Measurements from ENCODE around the gene ASTL.

The ASTL gene

GRCh38 chr2:96105994-96106715, 32.1 kb downstream of the ASTL start:
- Histone ChIP-seq H3K4me3 (ENCODE audit: low read length) (no peak overlapping the region), H3K9me3 (ENCODE audit: control insufficient read depth, insufficient read depth, low read length) (no peaks in the 10 kb centered on the region), H3K27me3 (ENCODE audit: control insufficient read depth, insufficient read depth, low read length) (no peaks in the 10 kb centered on the region), H3K36me3 (ENCODE audit: control insufficient read depth, insufficient read depth, low read length) (no peaks in the 10 kb centered on the region), H3K27ac (ENCODE audit: low read length) (no peak overlapping the region), H3K4me1 (ENCODE audit: control insufficient read depth, insufficient read depth, low read length) (peaks cover 9% of the 10 kb centered on the region)
- 100% methylated on average over 1 of the region's 8 CpGs for WGBS (ENCODE audit: insufficient coverage, insufficient read length)
- DNase-seq (ENCODE audit: low read depth, low spot score) = no peak

DNA sequence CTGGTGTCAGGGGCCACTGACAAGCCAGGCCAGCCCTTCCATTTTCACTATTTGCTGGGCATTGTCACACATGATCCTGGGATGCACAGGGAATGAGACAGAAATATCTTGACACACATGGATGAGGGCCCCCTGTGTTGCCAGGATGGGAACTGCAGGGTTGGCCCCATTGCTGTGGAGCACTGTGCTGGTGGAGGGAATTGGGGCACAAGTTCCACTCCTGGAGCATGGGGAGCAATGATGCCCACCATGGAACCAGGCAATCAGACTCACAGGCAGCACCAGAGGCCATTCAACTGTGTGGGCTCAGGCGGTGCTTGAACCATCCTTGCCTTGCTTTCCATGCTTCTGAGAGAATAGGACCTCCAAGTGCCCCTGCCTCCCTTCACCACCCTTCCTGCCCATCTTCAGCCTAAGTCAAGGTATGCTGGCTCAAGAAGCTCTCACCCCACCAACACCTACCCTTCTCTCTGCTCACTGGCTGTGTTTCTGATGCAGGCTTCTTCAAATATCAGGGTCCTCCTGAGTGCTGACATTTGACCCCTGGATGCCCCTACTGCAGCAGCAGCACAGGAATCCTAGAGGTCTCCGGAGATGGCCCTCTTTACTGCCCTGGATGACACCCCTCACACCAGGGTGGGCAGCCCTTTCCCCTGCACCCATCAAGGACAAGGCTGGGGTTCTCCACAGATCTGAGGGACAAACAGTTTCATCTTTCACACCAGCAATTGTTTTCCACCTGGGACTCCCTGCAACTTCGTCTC, 33.0 kb downstream of the ASTL start:
- Histone ChIP-seq H3K4me3 (ENCODE audit: low read length) (no peak overlapping the region), H3K27ac (ENCODE audit: low read length) (no peak overlapping the region), H3K36me3 (ENCODE audit: control insufficient read depth, insufficient read depth, low read length) (no peaks in the 10 kb centered on the region), H3K27me3 (ENCODE audit: control insufficient read depth, insufficient read depth, low read length) (no peaks in the 10 kb centered on the region), H3K9me3 (ENCODE audit: control insufficient read depth, insufficient read depth, low read length) (no peaks in the 10 kb centered on the region), H3K4me1 (ENCODE audit: control insufficient read depth, insufficient read depth, low read length) (peaks cover 9% of the 10 kb centered on the region)
- DNase-seq (ENCODE audit: low read depth, low spot score) = no peak
- WGBS (ENCODE audit: insufficient coverage, insufficient read length) = no CpG with 5 or more reads among the region's 3 CpGs

GRCh38 chr2:96104487-96104861, 33.8 kb downstream of the ASTL start:
- Histone ChIP-seq H3K36me3 (ENCODE audit: control insufficient read depth, insufficient read depth, low read length) (no peaks in the 10 kb centered on the region), H3K4me1 (ENCODE audit: control insufficient read depth, insufficient read depth, low read length) (peaks cover 9% of the 10 kb centered on the region), H3K4me3 (ENCODE audit: low read length) (no peak overlapping the region), H3K27ac (ENCODE audit: low read length) (no peak overlapping the region), H3K9me3 (ENCODE audit: control insufficient read depth, insufficient read depth, low read length) (no peaks in the 10 kb centered on the region), H3K27me3 (ENCODE audit: control insufficient read depth, insufficient read depth, low read length) (no peaks in the 10 kb centered on the region)
- no CpG with 5 or more reads among the region's 6 CpGs for WGBS (ENCODE audit: insufficient coverage, insufficient read length)
- DNase-seq (ENCODE audit: low read depth, low spot score) = no peak

DNA sequence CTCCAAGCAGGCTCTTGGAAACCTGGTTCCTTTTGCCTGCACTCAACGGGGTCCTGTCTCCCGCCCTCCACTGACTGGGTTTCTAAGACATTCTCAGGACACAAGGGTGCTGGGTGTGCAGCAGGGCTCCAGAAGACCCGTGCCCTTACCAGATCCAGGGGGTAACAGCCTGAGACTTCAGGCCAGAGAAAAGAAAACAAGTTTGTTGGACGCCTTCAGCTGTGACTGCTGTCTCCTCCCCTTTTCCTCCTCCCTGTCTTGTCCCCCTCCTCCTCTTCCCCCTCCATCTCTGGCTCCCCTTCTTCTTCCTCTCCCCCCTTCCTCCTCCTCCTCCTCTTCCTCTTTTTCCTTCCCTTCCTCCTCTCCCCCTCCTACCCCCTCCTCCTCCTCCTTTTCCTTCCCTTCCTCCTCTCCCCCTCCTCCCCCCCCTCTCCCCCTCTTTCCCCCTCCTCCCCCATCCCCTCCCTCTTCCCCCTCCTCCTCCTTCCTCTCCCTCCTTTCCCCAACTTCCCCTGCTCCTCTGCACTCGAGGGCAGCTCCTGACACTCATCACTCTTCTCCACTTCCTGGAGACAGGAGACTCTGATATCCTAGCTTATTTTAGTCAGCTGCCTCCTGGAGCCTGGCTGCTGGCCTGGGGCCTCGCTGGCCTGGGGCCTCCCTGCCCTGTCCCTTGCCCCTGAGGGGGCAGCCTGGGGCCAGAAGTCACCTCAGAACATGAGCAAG, 34.4 kb downstream of the ASTL start:
- Histone ChIP-seq H3K4me3 (ENCODE audit: low read length) (no peak overlapping the region), H3K27ac (ENCODE audit: low read length) (no peak overlapping the region), H3K4me1 (ENCODE audit: control insufficient read depth, insufficient read depth, low read length) (peaks cover 4% of the 10 kb centered on the region; the same call in 1 of the 2 replicates), H3K9me3 (ENCODE audit: control insufficient read depth, insufficient read depth, low read length) (no peaks in the 10 kb centered on the region), H3K36me3 (ENCODE audit: control insufficient read depth, insufficient read depth, low read length) (no peaks in the 10 kb centered on the region), H3K27me3 (ENCODE audit: control insufficient read depth, insufficient read depth, low read length) (no peaks in the 10 kb centered on the region)
- no peak for DNase-seq (ENCODE audit: low read depth, low spot score)
- no CpG with 5 or more reads among the region's 6 CpGs for WGBS (ENCODE audit: insufficient coverage, insufficient read length)

DNA sequence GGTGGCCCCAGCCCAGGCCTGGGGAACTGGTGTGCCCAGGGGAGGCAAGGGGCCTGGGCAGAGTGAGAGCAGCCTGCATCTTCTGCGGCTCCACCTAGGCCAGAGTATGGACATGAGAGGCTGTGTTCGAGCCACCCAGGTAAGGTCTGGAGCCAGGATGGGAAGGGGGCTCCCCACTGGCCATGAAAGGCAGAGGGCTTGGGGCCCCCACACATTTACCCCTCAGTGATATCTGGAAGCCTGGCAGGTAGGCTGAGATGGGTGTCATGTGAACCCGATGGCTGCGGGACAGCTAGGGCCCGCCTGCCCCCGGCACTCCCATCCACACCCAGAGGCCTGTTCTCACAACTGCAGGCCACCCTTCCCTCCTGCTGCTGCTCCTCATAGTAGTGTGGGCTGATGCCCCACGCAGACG, 35.1 kb downstream of the ASTL start:
- H3K9me3 ChIP-seq (ENCODE audit: control insufficient read depth, insufficient read depth, low read length) = no peaks in the 10 kb centered on the region
- DNase-seq (ENCODE audit: low read depth, low spot score) = no peak
- H3K4me1 ChIP-seq (ENCODE audit: control insufficient read depth, insufficient read depth, low read length) = peaks cover 2% of the 10 kb centered on the region; the same call in 1 of the 2 replicates
- no peaks in the 10 kb centered on the region for H3K27me3 ChIP-seq (ENCODE audit: control insufficient read depth, insufficient read depth, low read length)
- no peak overlapping the region for H3K4me3 ChIP-seq (ENCODE audit: low read length)
- WGBS (ENCODE audit: insufficient coverage, insufficient read length) = no CpG with 5 or more reads among the region's 8 CpGs
- no peak overlapping the region for H3K27ac ChIP-seq (ENCODE audit: low read length)
- no peaks in the 10 kb centered on the region for H3K36me3 ChIP-seq (ENCODE audit: control insufficient read depth, insufficient read depth, low read length)

- Histone ChIP-seq H3K4me3 (ENCODE audit: low read length) (no peak overlapping the region), H3K27ac (ENCODE audit: low read length) (no peak overlapping the region), H3K27me3 (ENCODE audit: control insufficient read depth, insufficient read depth, low read length) (no peaks in the 10 kb centered on the region), H3K4me1 (ENCODE audit: control insufficient read depth, insufficient read depth, low read length) (peaks cover 1% of the 10 kb centered on the region; the same call in 1 of the 2 replicates), H3K36me3 (ENCODE audit: control insufficient read depth, insufficient read depth, low read length) (no peaks in the 10 kb centered on the region), H3K9me3 (ENCODE audit: control insufficient read depth, insufficient read depth, low read length) (no peaks in the 10 kb centered on the region)
- DNase-seq (ENCODE audit: low read depth, low spot score) = no peak
- WGBS (ENCODE audit: insufficient coverage, insufficient read length) = no CpG with 5 or more reads among the region's 15 CpGs
Observed at GRCh38 chr2:96102596-96103186, 35.6 kb downstream of the ASTL start.

DNA sequence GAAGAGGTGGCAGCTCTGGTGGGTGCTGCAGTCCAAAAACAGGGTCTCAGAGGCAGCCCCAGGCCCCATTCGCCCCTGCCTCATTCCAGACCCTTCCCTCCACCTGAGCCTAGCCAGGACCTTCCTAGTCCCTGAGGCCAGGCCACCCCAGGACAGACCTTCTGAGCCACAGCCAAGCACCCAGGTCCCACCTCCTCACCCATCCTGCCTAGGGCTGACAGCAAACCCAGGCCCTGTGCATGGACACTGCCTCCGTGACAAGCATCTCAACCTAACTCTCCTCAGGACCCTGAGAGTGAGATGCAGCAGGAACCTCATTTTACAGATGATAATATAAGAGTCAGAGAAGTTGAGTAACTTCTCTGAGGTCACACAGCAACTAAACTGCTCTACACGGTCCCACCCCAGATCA, 37.4 kb downstream of the ASTL start:
- Histone ChIP-seq H3K27ac (ENCODE audit: low read length) (no peak overlapping the region), H3K27me3 (ENCODE audit: control insufficient read depth, insufficient read depth, low read length) (no peaks in the 10 kb centered on the region), H3K36me3 (ENCODE audit: control insufficient read depth, insufficient read depth, low read length) (no peaks in the 10 kb centered on the region), H3K9me3 (ENCODE audit: control insufficient read depth, insufficient read depth, low read length) (no peaks in the 10 kb centered on the region), H3K4me1 (ENCODE audit: control insufficient read depth, insufficient read depth, low read length) (no peaks in the 10 kb centered on the region; the same call in 1 of the 2 replicates), H3K4me3 (ENCODE audit: low read length) (no peak overlapping the region)
- DNase-seq (ENCODE audit: low read depth, low spot score) = no peak
- WGBS (ENCODE audit: insufficient coverage, insufficient read length) = no CpG with 5 or more reads among the region's 3 CpGs

DNA sequence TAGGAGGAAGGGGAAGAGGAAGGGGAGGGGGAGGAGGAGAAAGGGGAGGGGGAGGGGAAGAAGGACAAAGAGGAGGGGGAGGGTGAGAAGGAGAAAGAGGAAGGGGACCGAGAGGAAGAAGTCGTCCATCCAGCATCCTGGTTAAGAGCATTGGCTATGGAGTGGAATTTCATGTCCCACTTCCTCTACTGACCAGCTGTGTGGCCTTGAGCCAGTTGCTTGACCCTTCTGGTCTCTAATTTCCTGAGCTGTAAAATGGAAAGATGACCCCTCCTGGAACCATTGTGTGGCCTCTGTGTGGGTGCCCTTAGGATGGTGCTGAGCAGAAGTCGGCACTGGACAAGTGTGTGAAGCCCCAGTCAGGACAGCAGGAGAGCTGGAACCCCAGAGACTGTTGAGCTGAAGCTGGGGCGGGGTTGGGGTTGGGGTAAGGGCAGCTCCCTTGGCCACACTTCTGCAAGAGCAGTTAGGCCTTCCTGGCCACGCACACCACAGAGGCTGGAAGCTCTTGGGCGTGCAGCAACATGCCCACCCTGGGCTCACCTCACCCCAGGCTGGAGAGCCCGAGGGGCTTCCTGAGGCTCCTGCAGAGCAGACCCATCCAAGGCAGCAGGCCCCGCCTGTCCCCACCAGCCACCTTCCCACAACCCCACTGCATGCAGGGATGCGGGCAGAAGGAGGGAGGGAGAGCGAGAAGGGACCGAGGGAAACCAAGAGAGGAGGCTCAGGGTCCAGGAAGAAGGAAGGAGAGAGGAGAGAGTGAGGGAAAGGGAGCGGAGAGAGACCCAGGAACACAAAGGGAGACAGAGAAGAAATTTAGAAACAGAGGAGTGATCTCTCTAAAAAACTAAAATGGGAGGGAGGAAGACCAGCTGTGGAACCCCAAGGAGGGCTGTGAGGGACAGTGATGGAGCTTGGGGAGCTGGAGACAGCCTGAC, 38.2 kb downstream of the ASTL start:
- DNase-seq (ENCODE audit: low read depth, low spot score) = no peak
- H3K4me1 ChIP-seq (ENCODE audit: control insufficient read depth, insufficient read depth, low read length) = no peaks in the 10 kb centered on the region; the same call in 1 of the 2 replicates
- WGBS (ENCODE audit: insufficient coverage, insufficient read length) = no CpG with 5 or more reads among the region's 12 CpGs
- no peaks in the 10 kb centered on the region for H3K27me3 ChIP-seq (ENCODE audit: control insufficient read depth, insufficient read depth, low read length)
- H3K9me3 ChIP-seq (ENCODE audit: control insufficient read depth, insufficient read depth, low read length) = no peaks in the 10 kb centered on the region
- no peaks in the 10 kb centered on the region for H3K36me3 ChIP-seq (ENCODE audit: control insufficient read depth, insufficient read depth, low read length)
- no peak overlapping the region for H3K27ac ChIP-seq (ENCODE audit: low read length)
- H3K4me3 ChIP-seq (ENCODE audit: low read length) = no peak overlapping the region

DNA sequence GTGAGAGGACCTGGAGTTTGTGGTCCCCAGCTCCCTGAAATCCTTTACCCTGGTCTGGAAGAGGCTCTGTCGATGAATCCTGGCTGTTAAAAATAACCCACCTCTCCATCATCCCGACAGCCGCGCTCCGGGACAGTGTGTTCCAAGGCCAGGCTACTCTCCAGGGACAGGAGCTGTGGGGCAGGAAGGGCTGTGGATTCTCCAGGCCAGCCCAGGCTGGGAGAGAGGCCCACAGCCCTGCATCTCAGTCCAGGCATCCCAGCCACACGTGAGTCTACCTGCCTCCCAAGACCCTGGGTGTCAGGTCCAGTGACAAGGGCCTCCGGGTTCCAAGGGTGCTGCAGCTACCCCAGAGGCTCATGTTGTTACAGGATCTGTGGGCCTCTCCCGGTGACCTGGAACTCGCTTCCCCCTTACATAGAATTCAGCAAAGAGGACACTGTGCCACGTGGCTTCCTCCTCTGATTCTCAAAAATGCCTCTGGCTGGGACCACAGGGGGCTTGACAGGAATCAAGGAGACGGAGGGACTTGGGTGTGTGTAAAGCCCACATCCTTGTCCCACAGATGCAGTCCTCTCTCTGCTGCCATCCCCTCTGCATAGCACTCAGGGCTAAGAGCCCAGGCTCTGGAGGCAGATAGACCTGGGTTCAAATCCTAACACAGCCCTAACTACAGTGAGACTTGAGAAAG, 39.3 kb downstream of the ASTL start:
- no peaks in the 10 kb centered on the region for H3K9me3 ChIP-seq (ENCODE audit: control insufficient read depth, insufficient read depth, low read length)
- H3K27ac ChIP-seq (ENCODE audit: low read length) = no peak overlapping the region
- no peak overlapping the region for H3K4me3 ChIP-seq (ENCODE audit: low read length)
- H3K36me3 ChIP-seq (ENCODE audit: control insufficient read depth, insufficient read depth, low read length) = no peaks in the 10 kb centered on the region
- DNase-seq (ENCODE audit: low read depth, low spot score) = no peak
- H3K27me3 ChIP-seq (ENCODE audit: control insufficient read depth, insufficient read depth, low read length) = no peaks in the 10 kb centered on the region
- no peaks in the 10 kb centered on the region for H3K4me1 ChIP-seq (ENCODE audit: control insufficient read depth, insufficient read depth, low read length)
- no CpG with 5 or more reads among the region's 11 CpGs for WGBS (ENCODE audit: insufficient coverage, insufficient read length)
